HCT116 (cell line): ENCODE data around the gene DAZAP1. TPM values are rescaled to one million over a fixed set of nuclear protein-coding genes. Genes with fewer than 3 reads are reported as not detected.
A peak's percentile ranks its signal among the peaks of the same experiment; 100 is the strongest.

Source experiments
- ATAC-seq: fragments of 200-7000 bp; cut with Tn5 transposase; 2 replicates; pipeline ENCODE4 v1.9.1; 2020; ENCODE audit warnings: mild to moderate bottlenecking, moderate library complexity
- BruUV-seq: library from RNA; stranded (reverse); fragments of 400-500 nt; replicated peaks from 2 replicates; lab custom pipeline; 2021; lab: Mats Ljungman, UMichigan
- CTCF ChIA-PET: fragments of 300-600 bp; sonication (Branson Sonifier 250); formaldehyde crosslinking; loops from one replicate; lab custom pipeline; 2021; ENCODE audit warnings: antibody characterized with exemption; lab: Charles Lee
- POLR2A ChIA-PET: fragments of 300-600, 350-600 bp; sonication (Branson Sonifier 250); formaldehyde crosslinking; loops from one replicate; lab custom pipeline; 2021; ENCODE audit warnings: antibody characterized with exemption; lab: Charles Lee
- RAD21 ChIA-PET, 2 experiments: fragments of 300-600 bp; sonication (Branson Sonifier 250); formaldehyde crosslinking; loops; one replicate each; lab custom pipeline; 2023; ENCODE audit warnings: low total read pairs in 2 of 2; ENCODE audit not compliant: uncharacterized antibody in 2 of 2, unreplicated experiment in 2 of 2, low non-redundant PET in 1 of 2; lab: Charles Lee
- DNase-seq: peaks from one replicate; pipeline ENCODE4 v3.0.0-alpha.2; 2010; ENCODE audit warnings: low read depth, low spot score
- H2AFZ ChIP-seq: fragments of 200-600 bp; shearing (Covaris generic), sonication (generic); 2 replicates; pipeline ENCODE4 v1.6.1; 2017; ENCODE audit warnings: low read depth, mixed run types, mixed read lengths, antibody characterized with exemption, low read length; ENCODE audit not compliant: poor library complexity, severe bottlenecking
- H3K27ac ChIP-seq: 2 replicates; pipeline ENCODE4 v1.5.1; 2012; ENCODE audit warnings: low read depth, low read length
- H3K27me3 ChIP-seq: fragments of 200-600 bp; sonication (generic); 2 replicates; pipeline ENCODE4 v1.6.1; 2016; ENCODE audit warnings: mixed run types, low read length, mixed read lengths; ENCODE audit not compliant: insufficient read depth
- H3K36me3 ChIP-seq, 2 experiments: fragments of 200-500 bp in 1 of 2; fragments of 200-600 bp in 1 of 2; sonication (Bioruptor generic) in 1 of 2; sonication (generic) in 1 of 2; 2 replicates each; pipeline versions ENCODE4 v1.5.1 to v1.6.1; 2014 to 2016; ENCODE audit warnings: low read length in 2 of 2, inconsistent platforms in 1 of 2, mixed read lengths in 1 of 2, mixed run types in 1 of 2; ENCODE audit not compliant: insufficient read depth in 2 of 2, control insufficient read depth in 1 of 2
- H3K4me1 ChIP-seq, 2 experiments: fragments of 200-600 bp in 1 of 2; sonication (generic) in 1 of 2; 2 replicates each; pipeline versions ENCODE4 v1.5.1 to v1.6.1; 2012 to 2017; ENCODE audit warnings: low read length in 2 of 2, inconsistent platforms in 1 of 2, mild to moderate bottlenecking in 1 of 2, mixed read lengths in 1 of 2, mixed run types in 1 of 2, moderate library complexity in 1 of 2; ENCODE audit not compliant: insufficient read depth in 2 of 2, control insufficient read depth in 1 of 2
- H3K4me2 ChIP-seq: fragments of 200-600 bp; sonication (generic); 2 replicates; pipeline ENCODE4 v1.6.1; 2017; ENCODE audit warnings: mixed run types, low read length, mixed read lengths
- H3K4me3 ChIP-seq, 2 experiments: fragments of 200-600 bp in 1 of 2; sonication (generic) in 1 of 2; replicated peaks in 1 of 2; 2 replicates each; pipeline ENCODE4 v1.5.1; 2011 to 2016; ENCODE audit warnings: low read length in 2 of 2, control low read depth in 1 of 2, low read depth in 1 of 2, mild to moderate bottlenecking in 1 of 2, mixed read lengths in 1 of 2, mixed run types in 1 of 2
- H3K79me2 ChIP-seq: fragments of 200-600 bp; sonication (generic); 2 replicates; pipeline ENCODE4 v1.6.1; 2017; ENCODE audit warnings: mild to moderate bottlenecking, mixed run types, low read length, moderate library complexity, mixed read lengths; ENCODE audit not compliant: insufficient read depth
- H3K9ac ChIP-seq: fragments of 200-600 bp; sonication (generic); 2 replicates; pipeline ENCODE4 v1.6.1; 2016; ENCODE audit warnings: low read length, mixed read lengths
- H3K9me2 ChIP-seq: fragments of 200-600 bp; sonication (generic), shearing (Covaris generic); 2 replicates; pipeline ENCODE4 v1.6.1; 2017; ENCODE audit warnings: mixed run types, mild to moderate bottlenecking, moderate library complexity; ENCODE audit not compliant: insufficient read depth
- H3K9me3 ChIP-seq, 2 experiments: fragments of 200-500 bp in 1 of 2; fragments of 200-600 bp in 1 of 2; sonication (Bioruptor generic) in 1 of 2; sonication (generic) in 1 of 2; 2 replicates each; pipeline ENCODE4 v1.6.1; 2014 to 2017; ENCODE audit warnings: low read length in 2 of 2, mixed read lengths in 2 of 2, inconsistent platforms in 1 of 2, low read depth in 1 of 2, mild to moderate bottlenecking in 1 of 2, mixed run types in 1 of 2, moderate library complexity in 1 of 2; ENCODE audit not compliant: control insufficient read depth in 1 of 2, insufficient read depth in 1 of 2
- H4K20me1 ChIP-seq: fragments of 200-600 bp; sonication (generic), shearing (Covaris generic); 2 replicates; pipeline ENCODE4 v1.6.1; 2017; ENCODE audit warnings: mixed run types, mild to moderate bottlenecking, moderate library complexity; ENCODE audit not compliant: insufficient read depth
- EGR1 ChIP-seq: IDR thresholded peaks from 2 replicates; pipeline ENCODE4 v1.6.1; 2012; ENCODE audit warnings: low read depth
- MAX ChIP-seq: IDR thresholded peaks from 2 replicates; pipeline ENCODE4 v1.6.1; 2012
- POLR2A ChIP-seq: IDR thresholded peaks from 2 replicates; pipeline ENCODE4 v1.7.0; 2011; ENCODE audit warnings: borderline replicate concordance; ENCODE audit not compliant: insufficient read depth, insufficient read length; ENCODE audit errors: extremely low read depth
- SP1 ChIP-seq: IDR thresholded peaks from 2 replicates; pipeline ENCODE4 v1.6.1; 2012; ENCODE audit warnings: low read depth
- SRF ChIP-seq: IDR thresholded peaks from 2 replicates; pipeline ENCODE4 v1.6.1; 2012; ENCODE audit warnings: low read depth
- intact Hi-C: fragments of 100-400 bp; cut with micrococcal nuclease; formaldehyde crosslinking; loops from 2 replicates; pipeline ENCODE4 v1.10.0; 2022
- total RNA-seq: library from RNA; stranded (reverse); gene quantifications from one replicate; pipeline ENCODE4 v1.2.1, GENCODE V29; 2021; ENCODE audit not compliant: unreplicated experiment
- TF ChIP-seq, protein P1 (sequence below): IDR thresholded peaks from 2 replicates; pipeline ENCODE4 v1.6.1; 2012; ENCODE audit warnings: low read depth

DAZAP1 gene
- total RNA-seq, 1 experiment from 2014 or later: 191 TPM

DNA sequence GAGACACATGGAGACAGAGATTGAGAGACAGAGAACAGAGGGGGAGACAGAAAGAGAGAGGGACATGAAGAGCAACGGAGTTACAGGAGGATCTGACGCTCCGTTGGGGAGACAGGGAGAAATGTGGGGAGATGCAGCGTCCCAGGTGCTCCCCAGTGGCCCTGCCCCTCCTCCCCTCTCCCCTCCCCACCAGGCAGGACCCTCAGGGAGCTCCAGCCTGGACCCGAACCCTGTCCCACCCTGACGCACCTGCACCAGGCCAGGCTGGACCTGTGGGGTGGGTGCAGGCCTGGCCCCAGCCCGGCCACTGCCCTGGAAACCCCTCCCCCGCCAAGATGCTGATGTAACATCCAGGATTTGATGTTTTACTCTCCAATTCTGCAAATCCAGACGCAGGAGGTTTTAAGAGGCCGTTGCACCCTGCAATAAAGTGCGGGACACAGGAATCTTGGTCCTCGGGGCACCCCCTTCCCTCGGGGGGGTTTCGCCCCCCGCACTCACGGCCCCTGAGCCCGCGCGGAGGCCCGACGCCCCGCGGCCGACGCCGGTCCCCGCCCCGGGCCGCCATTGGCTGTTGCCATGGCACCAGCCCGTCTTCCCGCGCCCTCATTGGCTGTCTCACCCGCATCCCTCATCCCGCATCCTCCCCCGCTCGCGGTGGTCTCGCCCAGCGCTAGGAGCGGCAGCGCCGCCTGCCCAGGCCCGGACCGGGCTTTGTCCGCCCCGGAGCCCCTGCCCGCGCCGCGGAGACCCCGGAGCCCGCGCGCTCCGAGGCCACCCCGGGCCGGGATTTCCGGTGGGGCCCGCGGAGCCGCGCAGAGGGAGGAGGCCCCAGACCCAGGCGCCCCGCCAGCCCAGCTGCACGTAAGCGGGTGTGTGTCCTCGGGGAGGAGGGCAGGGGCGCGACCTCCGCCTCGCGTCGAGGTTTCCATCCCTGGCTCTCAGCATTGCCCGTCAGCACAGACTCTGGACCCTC is 42.4 kb downstream of the DAZAP1 start, which contains the start of gene APC2:
Gene APC2 (plus strand): TSS at position 655 of the 976 bp plus-strand sequence. CDS start 2,881 bp downstream, outside the sequence.
- Histone ChIP-seq H3K4me1 (peaks cover 15 to 40% of the 10 kb centered on the region in 2 experiments), H3K79me2 (no peaks in the 10 kb centered on the region), H2AFZ (no peak within 1 kb of the TSS), H4K20me1 (no peaks in the 10 kb centered on the region), H3K9me3 (no peaks in the 10 kb centered on the region), H3K36me3 (no peaks in the 10 kb centered on the region), H3K27ac (no peak within 1 kb of the TSS), H3K27me3 (no peaks in the 10 kb centered on the region; the same call in 1 of the 2 replicates), H3K4me2 (no peak within 1 kb of the TSS), H3K4me3 (no peak within 1 kb of the TSS), H3K9ac (no peak within 1 kb of the TSS), H3K9me2 (no peaks in the 10 kb centered on the region)
- intact Hi-C loops: no loop called here
- DNase-seq (no peak), ATAC-seq (peak; percentile 28)
- TF ChIP-seq SRF (no peak), MAX (no peak), SP1 (peak; percentile 53), EGR1 (0 out of 2 replicates have a peak, but pooled peaks have one; percentile 33), POLR2A (no peak)
- TF ChIP-seq, protein P1, sequence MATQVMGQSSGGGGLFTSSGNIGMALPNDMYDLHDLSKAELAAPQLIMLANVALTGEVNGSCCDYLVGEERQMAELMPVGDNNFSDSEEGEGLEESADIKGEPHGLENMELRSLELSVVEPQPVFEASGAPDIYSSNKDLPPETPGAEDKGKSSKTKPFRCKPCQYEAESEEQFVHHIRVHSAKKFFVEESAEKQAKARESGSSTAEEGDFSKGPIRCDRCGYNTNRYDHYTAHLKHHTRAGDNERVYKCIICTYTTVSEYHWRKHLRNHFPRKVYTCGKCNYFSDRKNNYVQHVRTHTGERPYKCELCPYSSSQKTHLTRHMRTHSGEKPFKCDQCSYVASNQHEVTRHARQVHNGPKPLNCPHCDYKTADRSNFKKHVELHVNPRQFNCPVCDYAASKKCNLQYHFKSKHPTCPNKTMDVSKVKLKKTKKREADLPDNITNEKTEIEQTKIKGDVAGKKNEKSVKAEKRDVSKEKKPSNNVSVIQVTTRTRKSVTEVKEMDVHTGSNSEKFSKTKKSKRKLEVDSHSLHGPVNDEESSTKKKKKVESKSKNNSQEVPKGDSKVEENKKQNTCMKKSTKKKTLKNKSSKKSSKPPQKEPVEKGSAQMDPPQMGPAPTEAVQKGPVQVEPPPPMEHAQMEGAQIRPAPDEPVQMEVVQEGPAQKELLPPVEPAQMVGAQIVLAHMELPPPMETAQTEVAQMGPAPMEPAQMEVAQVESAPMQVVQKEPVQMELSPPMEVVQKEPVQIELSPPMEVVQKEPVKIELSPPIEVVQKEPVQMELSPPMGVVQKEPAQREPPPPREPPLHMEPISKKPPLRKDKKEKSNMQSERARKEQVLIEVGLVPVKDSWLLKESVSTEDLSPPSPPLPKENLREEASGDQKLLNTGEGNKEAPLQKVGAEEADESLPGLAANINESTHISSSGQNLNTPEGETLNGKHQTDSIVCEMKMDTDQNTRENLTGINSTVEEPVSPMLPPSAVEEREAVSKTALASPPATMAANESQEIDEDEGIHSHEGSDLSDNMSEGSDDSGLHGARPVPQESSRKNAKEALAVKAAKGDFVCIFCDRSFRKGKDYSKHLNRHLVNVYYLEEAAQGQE: no peak
- ChIA-PET RAD21 (no interaction called here), CTCF (no interaction called here), POLR2A (no interaction called here)
- BruUV-seq: no TSS peak
